Spleen (tissue), 3 donors: ENCODE results near the gene COCH.

Source experiments
- POLR2A ChIP-seq, 3 donors: fragments of 450-650 bp; IDR thresholded peaks; one replicate each; pipeline ENCODE4 v1.5.1; 2017; ENCODE audit warnings: antibody characterized with exemption in 3 of 3, mild to moderate bottlenecking in 1 of 3
- POLR2AphosphoS5 ChIP-seq, 3 donors: sonication (generic); formaldehyde crosslinking; IDR thresholded peaks; one replicate each; pipeline ENCODE4 v1.5.1; 2017; ENCODE audit warnings: antibody characterized with exemption in 3 of 3

- TF ChIP-seq POLR2A (IDR thresholded peaks at IDR 0.05) (no peak), POLR2AphosphoS5 (IDR thresholded peaks at IDR 0.05) (no peak)
Observed at GRCh38 chr14:30915596-30915995, 41.2 kb downstream of the COCH start.
